ENCODE results near the gene PKNOX2. TPM values are rescaled to one million over a fixed set of nuclear protein-coding genes. Genes with fewer than 3 reads are reported as not detected.

PKNOX2 gene
- total and polyA plus RNA-seq, 4 experiments from 2014 or later, result not detected

DNA sequence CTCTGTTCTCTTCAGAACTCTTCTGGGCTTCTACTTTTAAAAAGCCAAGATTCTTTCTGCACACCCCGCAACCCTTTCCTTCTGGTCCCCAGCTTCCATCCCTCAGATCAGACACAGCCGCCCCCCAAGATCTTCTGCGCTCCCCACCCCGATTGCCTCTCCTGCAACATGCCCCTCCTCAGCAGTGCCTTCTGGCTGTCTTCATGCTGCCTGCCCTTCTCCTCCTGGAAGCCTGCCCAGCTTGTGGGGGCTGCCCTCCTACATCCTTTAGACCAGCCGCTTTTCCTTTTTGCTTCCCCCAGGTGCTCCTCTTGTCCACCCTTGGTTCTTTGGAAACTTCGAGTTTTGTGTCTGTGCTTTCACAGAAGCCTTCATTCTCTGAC lies 187.3 kb downstream of the PKNOX2 start:
- Histone ChIP-seq H3K36me3 (ENCODE audit: insufficient read depth, low read length) (no peaks in the 10 kb centered on the region), H3K4me1 (ENCODE audit: insufficient read depth, low read length) (no peaks in the 10 kb centered on the region), H3K4me3 (ENCODE audit: low read length in 2 of 2) (no peak overlapping the region), H3K27me3 (ENCODE audit: insufficient read depth, low read length) (no peaks in the 10 kb centered on the region), H3K27ac (ENCODE audit: low read depth, low read length) (no peak overlapping the region), H3K9me3 (ENCODE audit: control insufficient read depth in 1 of 2, low read length in 2 of 2) (no peaks in the 10 kb centered on the region)
- Mint-ChIP-seq H3K36me3 (no peaks in the 10 kb centered on the region), H3K4me3 (no peak overlapping the region), H3K27ac (peak overlapping the region in 1 of 7 donors; percentile 40), H3K27me3 (peaks cover 0 to 4% of the 10 kb centered on the region in 2 donors), H3K4me1 (peaks cover 0 to 9% (median 5%) of the 10 kb centered on the region in 4 donors), H3K9me3 (no peaks in the 10 kb centered on the region)
- intact Hi-C loops (cut with micrococcal nuclease), result no loop called here
- ChIA-PET POLR2A (ENCODE audit: partially characterized antibody) (no interaction called here), CTCF (ENCODE audit: partially characterized antibody) (no interaction called here)
- no peak for DNase-seq

DNA sequence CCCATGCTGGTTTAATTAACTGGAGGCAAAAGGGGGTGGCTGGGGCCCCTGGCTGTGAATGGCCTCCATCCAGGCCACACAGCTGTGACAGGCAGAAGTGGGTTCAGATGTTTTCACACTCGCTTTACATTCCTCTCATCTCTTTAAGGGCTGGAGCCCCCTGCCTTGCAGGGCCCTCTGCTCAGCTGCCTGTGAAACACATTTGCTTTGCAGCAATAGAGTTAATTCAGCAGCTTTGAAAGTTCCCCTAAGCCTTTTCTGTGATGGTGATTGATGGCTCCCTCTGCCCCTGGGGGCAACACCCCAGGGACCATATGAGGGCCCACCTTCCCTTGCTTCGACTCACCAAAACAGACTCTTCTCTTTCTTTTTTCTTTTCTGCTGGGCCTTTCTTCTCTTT lies 192.2 kb downstream of the PKNOX2 start:
- Histone ChIP-seq H3K4me3 (ENCODE audit: low read length in 2 of 2) (no peak overlapping the region), H3K27ac (ENCODE audit: low read depth, low read length) (no peak overlapping the region), H3K9me3 (ENCODE audit: control insufficient read depth in 1 of 2, low read length in 2 of 2) (no peaks in the 10 kb centered on the region), H3K36me3 (ENCODE audit: insufficient read depth, low read length) (no peaks in the 10 kb centered on the region), H3K27me3 (ENCODE audit: insufficient read depth, low read length) (no peaks in the 10 kb centered on the region), H3K4me1 (ENCODE audit: insufficient read depth, low read length) (no peaks in the 10 kb centered on the region)
- Mint-ChIP-seq H3K27me3 (peaks cover 0 to 3% of the 10 kb centered on the region in 2 donors), H3K9me3 (no peaks in the 10 kb centered on the region), H3K36me3 (no peaks in the 10 kb centered on the region), H3K4me3 (no peak overlapping the region), H3K4me1 (peaks cover 0 to 7% (median 3%) of the 10 kb centered on the region in 4 donors), H3K27ac (no peak overlapping the region)
- POLR2A ChIA-PET (ENCODE audit: partially characterized antibody), result no interaction called here
- intact Hi-C loops (cut with micrococcal nuclease), result no loop called here
- no peak for DNase-seq
- CTCF ChIA-PET (ENCODE audit: partially characterized antibody), result interaction anchor here (1.7 kb wide), 1 partner anchor 9 kb away, joined by 5 read pairs; no protein-coding TSS in a partner anchor

DNA sequence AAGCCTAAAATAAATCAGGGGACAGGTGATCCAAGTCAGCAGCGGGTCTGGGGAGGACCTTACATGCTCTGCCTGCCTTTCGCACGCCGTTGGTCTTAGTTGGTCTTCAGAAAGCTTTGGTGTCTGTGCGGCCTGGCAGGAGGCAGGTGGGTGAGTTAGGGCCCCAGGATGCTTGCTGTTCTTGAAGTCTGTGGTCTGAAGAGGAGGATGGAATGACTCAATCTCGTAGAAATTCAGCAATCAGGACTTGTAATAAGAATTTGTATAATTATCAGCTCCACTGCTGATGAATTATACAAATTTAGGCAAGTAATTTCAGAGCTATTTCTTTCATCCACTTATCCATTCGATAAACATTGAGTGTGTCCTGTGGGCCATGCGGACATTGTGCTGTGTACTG lies 193.0 kb downstream of the PKNOX2 start:
- Histone ChIP-seq H3K36me3 (ENCODE audit: insufficient read depth, low read length) (no peaks in the 10 kb centered on the region), H3K4me1 (ENCODE audit: insufficient read depth, low read length) (no peaks in the 10 kb centered on the region), H3K4me3 (ENCODE audit: low read length in 2 of 2) (no peak overlapping the region), H3K27me3 (ENCODE audit: insufficient read depth, low read length) (no peaks in the 10 kb centered on the region), H3K27ac (ENCODE audit: low read depth, low read length) (no peak overlapping the region), H3K9me3 (ENCODE audit: control insufficient read depth in 1 of 2, low read length in 2 of 2) (no peaks in the 10 kb centered on the region)
- ChIA-PET CTCF (ENCODE audit: partially characterized antibody) (interaction anchor here (0.8 kb wide), 1 partner anchor 13 kb away, joined by 3 read pairs; no protein-coding TSS in a partner anchor), POLR2A (ENCODE audit: partially characterized antibody) (no interaction called here)
- H3K4me1 Mint-ChIP-seq, result peaks cover 0 to 7% (median 3%) of the 10 kb centered on the region in 4 donors
- H3K9me3 Mint-ChIP-seq, result no peaks in the 10 kb centered on the region
- H3K27me3 Mint-ChIP-seq, result no peaks in the 10 kb centered on the region
- peak overlapping the region in 1 of 7 donors; percentile 18 for H3K27ac Mint-ChIP-seq
- intact Hi-C loops (cut with micrococcal nuclease), result no loop called here
- H3K36me3 Mint-ChIP-seq, result no peaks in the 10 kb centered on the region
- no peak overlapping the region for H3K4me3 Mint-ChIP-seq
- no peak for DNase-seq

DNA sequence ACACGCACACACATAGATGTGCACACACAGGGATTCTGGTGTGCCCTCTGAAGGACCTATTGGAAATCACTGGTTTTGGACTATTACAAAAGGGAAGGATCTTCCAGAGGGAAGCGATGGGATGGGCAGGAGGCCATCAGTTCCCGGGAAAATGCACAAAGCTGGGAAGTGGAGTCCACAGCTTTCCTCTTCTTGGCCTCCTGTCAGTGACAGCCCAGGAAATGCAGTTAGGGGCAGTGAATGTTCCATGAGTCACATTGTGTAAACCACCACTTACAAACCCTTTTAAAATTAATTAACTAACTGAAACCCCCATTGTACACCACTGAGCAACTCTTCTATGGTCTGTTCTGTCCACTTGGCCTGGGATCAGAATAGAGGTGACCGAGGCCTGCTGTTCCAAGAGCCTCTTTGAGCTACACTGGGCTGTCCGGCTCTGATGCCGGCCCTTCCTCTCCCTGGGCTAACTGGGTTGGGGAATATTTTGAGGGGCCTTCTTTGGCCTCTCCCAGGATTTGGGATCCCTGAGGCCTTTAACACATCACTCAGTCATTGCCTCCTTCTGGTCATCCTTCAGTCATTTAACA lies 193.8 kb downstream of the PKNOX2 start:
- Mint-ChIP-seq H3K27ac (peak overlapping the region in 1 of 7 donors; percentile 76), H3K36me3 (no peaks in the 10 kb centered on the region), H3K27me3 (peaks cover 0 to 2% of the 10 kb centered on the region in 2 donors), H3K9me3 (no peaks in the 10 kb centered on the region), H3K4me3 (no peak overlapping the region), H3K4me1 (peaks cover 0 to 7% (median 3%) of the 10 kb centered on the region in 4 donors)
- Histone ChIP-seq H3K4me1 (ENCODE audit: insufficient read depth, low read length) (no peaks in the 10 kb centered on the region), H3K9me3 (ENCODE audit: control insufficient read depth in 1 of 2, low read length in 2 of 2) (no peaks in the 10 kb centered on the region), H3K27me3 (ENCODE audit: insufficient read depth, low read length) (no peaks in the 10 kb centered on the region), H3K36me3 (ENCODE audit: insufficient read depth, low read length) (no peaks in the 10 kb centered on the region), H3K4me3 (ENCODE audit: low read length in 2 of 2) (no peak overlapping the region), H3K27ac (ENCODE audit: low read depth, low read length) (no peak overlapping the region)
- ChIA-PET POLR2A (ENCODE audit: partially characterized antibody) (no interaction called here), CTCF (ENCODE audit: partially characterized antibody) (interaction anchor here (0.8 to 1.2 kb wide), 2 partner anchors 11 to 14 kb away, joined by 3 read pairs; no protein-coding TSS in a partner anchor)
- no peak for DNase-seq
- intact Hi-C loops (cut with micrococcal nuclease), result no loop called here

DNA sequence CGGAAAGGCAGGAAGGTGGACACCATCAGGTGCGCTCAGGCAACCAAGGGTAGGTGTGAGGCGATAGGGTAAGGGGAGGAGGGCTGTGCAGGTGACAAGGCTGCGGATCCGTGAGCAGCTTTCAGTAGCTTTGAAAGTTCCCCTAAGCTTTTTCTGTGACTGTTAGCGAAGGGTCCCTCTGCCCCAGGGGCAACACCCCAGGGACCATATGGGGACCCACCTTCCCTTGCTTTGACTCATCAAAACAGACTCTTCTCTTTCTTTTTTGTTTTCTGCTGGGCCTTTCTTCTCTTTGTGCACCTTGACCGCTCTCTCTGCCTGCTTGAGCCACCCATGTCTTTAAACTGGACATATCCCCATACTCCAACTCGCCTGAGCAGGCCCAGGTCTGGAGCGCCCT lies 194.6 kb downstream of the PKNOX2 start:
- Histone ChIP-seq H3K27me3 (ENCODE audit: insufficient read depth, low read length) (no peaks in the 10 kb centered on the region), H3K36me3 (ENCODE audit: insufficient read depth, low read length) (no peaks in the 10 kb centered on the region), H3K4me1 (ENCODE audit: insufficient read depth, low read length) (no peaks in the 10 kb centered on the region), H3K9me3 (ENCODE audit: control insufficient read depth in 1 of 2, low read length in 2 of 2) (no peaks in the 10 kb centered on the region), H3K4me3 (ENCODE audit: low read length in 2 of 2) (no peak overlapping the region), H3K27ac (ENCODE audit: low read depth, low read length) (no peak overlapping the region)
- H3K4me3 Mint-ChIP-seq, result no peak overlapping the region
- H3K27ac Mint-ChIP-seq, result no peak overlapping the region
- H3K4me1 Mint-ChIP-seq, result peaks cover 0 to 7% (median 3%) of the 10 kb centered on the region in 4 donors
- ChIA-PET CTCF (ENCODE audit: partially characterized antibody) (interaction anchor here (1.2 kb wide), 1 partner anchor 12 kb away, joined by 3 read pairs; no protein-coding TSS in a partner anchor), POLR2A (ENCODE audit: partially characterized antibody) (no interaction called here)
- H3K9me3 Mint-ChIP-seq, result no peaks in the 10 kb centered on the region
- no peak for DNase-seq
- intact Hi-C loops (cut with micrococcal nuclease), result no loop called here
- no peaks in the 10 kb centered on the region for H3K36me3 Mint-ChIP-seq
- H3K27me3 Mint-ChIP-seq, result peaks cover 0 to 2% of the 10 kb centered on the region in 2 donors

DNA sequence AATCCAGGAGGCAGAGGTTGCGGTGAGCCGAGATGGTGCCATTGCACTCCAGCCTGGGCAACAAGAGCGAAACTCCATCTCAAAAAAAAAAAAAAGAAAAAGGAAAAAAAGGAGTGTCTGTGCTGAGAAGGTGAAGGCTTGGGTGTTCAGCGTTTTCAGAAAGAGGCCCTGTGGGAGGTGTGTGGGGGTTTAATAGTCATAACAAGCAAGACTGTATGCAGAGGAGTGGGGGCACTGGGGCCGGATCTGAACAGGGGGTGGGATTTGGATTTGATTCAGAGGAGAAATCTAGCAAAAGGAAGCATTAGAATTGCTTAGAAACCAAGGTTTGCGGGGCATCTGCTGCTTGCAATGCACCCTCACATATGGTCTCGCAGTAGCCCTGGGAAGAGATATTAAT lies 195.5 kb downstream of the PKNOX2 start:
- Mint-ChIP-seq H3K4me3 (no peak overlapping the region), H3K36me3 (no peaks in the 10 kb centered on the region), H3K9me3 (no peaks in the 10 kb centered on the region), H3K27me3 (peaks cover 0 to 4% of the 10 kb centered on the region in 2 donors), H3K27ac (no peak overlapping the region), H3K4me1 (peaks cover 0 to 7% (median 3%) of the 10 kb centered on the region in 4 donors)
- no peak overlapping the region for H3K4me3 ChIP-seq (ENCODE audit: low read length in 2 of 2)
- no peak for DNase-seq
- H3K4me1 ChIP-seq (ENCODE audit: insufficient read depth, low read length), result no peaks in the 10 kb centered on the region
- intact Hi-C loops (cut with micrococcal nuclease), result no loop called here
- no peak overlapping the region for H3K27ac ChIP-seq (ENCODE audit: low read depth, low read length)
- no peaks in the 10 kb centered on the region for H3K9me3 ChIP-seq (ENCODE audit: control insufficient read depth in 1 of 2, low read length in 2 of 2)
- CTCF ChIA-PET (ENCODE audit: partially characterized antibody), result no interaction called here
- no peaks in the 10 kb centered on the region for H3K27me3 ChIP-seq (ENCODE audit: insufficient read depth, low read length)
- H3K36me3 ChIP-seq (ENCODE audit: insufficient read depth, low read length), result no peaks in the 10 kb centered on the region
- POLR2A ChIA-PET (ENCODE audit: partially characterized antibody), result no interaction called here

DNA sequence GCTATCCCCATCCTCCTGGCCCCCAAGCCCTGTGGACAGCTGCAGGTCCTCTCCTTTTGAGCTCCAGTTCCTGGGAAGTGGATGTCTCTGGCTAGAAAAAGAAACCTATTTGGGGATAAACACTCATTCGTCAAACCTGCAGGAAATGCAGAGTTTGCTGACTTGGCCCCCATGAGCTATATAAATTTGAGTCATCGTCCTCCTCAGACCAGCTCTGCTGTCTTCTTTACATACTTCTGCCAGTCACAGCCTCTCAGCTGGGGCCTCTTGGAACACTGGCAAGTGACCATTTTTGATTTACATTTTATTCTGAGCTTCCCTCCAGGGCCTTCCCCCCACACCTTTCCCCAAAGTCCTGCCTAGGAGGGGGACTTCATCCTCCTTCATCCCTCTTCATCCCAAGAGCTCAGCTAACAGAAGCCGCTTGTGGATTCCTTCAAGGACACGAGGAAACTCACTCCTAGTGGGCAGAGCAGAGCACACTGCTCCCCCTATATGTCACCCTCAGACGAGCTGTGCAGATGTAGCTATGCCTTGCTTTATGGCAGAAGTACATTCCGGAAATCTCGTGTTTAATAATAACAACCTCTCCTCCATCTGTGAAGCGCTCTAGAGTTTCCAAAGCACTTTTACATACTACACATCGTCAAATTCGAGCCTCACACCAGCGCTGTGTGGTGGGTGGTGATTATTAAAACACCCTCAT lies 199.7 kb downstream of the PKNOX2 start:
- Histone ChIP-seq H3K27ac (ENCODE audit: low read depth, low read length) (no peak overlapping the region), H3K4me3 (ENCODE audit: low read length in 2 of 2) (no peak overlapping the region), H3K36me3 (ENCODE audit: insufficient read depth, low read length) (no peaks in the 10 kb centered on the region), H3K4me1 (ENCODE audit: insufficient read depth, low read length) (no peaks in the 10 kb centered on the region), H3K9me3 (ENCODE audit: control insufficient read depth in 1 of 2, low read length in 2 of 2) (no peaks in the 10 kb centered on the region), H3K27me3 (ENCODE audit: insufficient read depth, low read length) (no peaks in the 10 kb centered on the region)
- intact Hi-C loops (cut with micrococcal nuclease), result no loop called here
- DNase-seq, result no peak
- Mint-ChIP-seq H3K9me3 (no peaks in the 10 kb centered on the region), H3K36me3 (no peaks in the 10 kb centered on the region), H3K4me3 (no peak overlapping the region), H3K27me3 (peaks cover 3 to 9% of the 10 kb centered on the region in 2 donors), H3K4me1 (no peaks in the 10 kb centered on the region), H3K27ac (no peak overlapping the region)
- POLR2A ChIA-PET (ENCODE audit: partially characterized antibody), result no interaction called here
- CTCF ChIA-PET (ENCODE audit: partially characterized antibody), result interaction anchor here (1.2 to 1.3 kb wide), 2 partner anchors 16 to 31 kb away, joined by 3 read pairs; no protein-coding TSS in a partner anchor

Data from CD4-positive, alpha-beta memory T cell (primary cell).